OCI-LY7 (cell line): ENCODE data around the gene ZNF554.

Experiments used
- EZH2phosphoT487 ChIP-seq: fragments of 200-600 bp; sonication (generic); IDR thresholded peaks from 2 replicates; pipeline ENCODE4 v1.6.1; 2018; ENCODE audit warnings: low read depth, borderline replicate concordance, mild to moderate bottlenecking, mixed run types, antibody characterized with exemption, low read length, moderate library complexity, mixed read lengths
- TF ChIP-seq, protein P1 (sequence below): fragments of 200-600 bp; sonication (generic); conservative IDR thresholded peaks from 2 replicates; pipeline ENCODE4 v1.5.1; 2014; ENCODE audit warnings: mild to moderate bottlenecking, antibody characterized with exemption, low read length, moderate library complexity, mixed read lengths

DNA sequence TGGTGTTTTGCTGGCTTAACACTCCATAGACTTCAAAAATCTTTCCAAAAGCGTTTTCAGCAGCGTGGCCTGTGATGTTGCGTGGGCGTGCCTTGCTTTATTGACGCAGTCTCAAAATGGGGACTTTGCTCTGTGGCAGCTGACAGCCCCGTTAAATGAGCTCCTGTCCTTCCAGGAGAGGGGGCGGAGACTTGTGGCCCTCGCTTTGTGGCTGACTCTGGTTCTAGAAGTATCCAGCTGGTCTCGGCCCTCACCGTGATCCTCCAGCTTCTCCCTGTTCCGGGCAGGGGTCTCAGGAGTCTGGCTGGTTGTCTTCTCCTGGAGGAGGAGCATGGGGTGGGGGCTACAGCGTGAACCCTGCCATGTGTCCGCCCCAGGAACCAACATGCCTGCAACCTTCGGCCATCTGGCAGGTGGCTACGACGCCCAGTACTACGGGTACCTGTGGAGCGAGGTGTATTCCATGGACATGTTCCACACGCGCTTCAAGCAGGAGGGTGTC is 8.4 kb upstream of the ZNF554 start:
- TF ChIP-seq EZH2phosphoT487, result no peak
- TF ChIP-seq, protein P1, sequence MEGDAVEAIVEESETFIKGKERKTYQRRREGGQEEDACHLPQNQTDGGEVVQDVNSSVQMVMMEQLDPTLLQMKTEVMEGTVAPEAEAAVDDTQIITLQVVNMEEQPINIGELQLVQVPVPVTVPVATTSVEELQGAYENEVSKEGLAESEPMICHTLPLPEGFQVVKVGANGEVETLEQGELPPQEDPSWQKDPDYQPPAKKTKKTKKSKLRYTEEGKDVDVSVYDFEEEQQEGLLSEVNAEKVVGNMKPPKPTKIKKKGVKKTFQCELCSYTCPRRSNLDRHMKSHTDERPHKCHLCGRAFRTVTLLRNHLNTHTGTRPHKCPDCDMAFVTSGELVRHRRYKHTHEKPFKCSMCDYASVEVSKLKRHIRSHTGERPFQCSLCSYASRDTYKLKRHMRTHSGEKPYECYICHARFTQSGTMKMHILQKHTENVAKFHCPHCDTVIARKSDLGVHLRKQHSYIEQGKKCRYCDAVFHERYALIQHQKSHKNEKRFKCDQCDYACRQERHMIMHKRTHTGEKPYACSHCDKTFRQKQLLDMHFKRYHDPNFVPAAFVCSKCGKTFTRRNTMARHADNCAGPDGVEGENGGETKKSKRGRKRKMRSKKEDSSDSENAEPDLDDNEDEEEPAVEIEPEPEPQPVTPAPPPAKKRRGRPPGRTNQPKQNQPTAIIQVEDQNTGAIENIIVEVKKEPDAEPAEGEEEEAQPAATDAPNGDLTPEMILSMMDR, result no peak
